ENCODE measurements around the gene SPATA45.

GRCh38 chr1:212785871-212786270, 61.6 kb downstream of the SPATA45 start:
- TF ChIP-seq CTCF (conservative IDR thresholded peaks at IDR 0.05; ENCODE audit: low read length) (no peak), EZH2phosphoT487 (IDR thresholded peaks at IDR 0.05; ENCODE audit: borderline replicate concordance) (no peak)

Measured in Loucy (cell line).